ENCODE data around the gene FAM20C. TPM values are rescaled to one million over a fixed set of nuclear protein-coding genes. Genes with fewer than 3 reads are reported as not detected.

Gene FAM20C
- total and polyA plus RNA-seq, 2 of the 8 experiments (the other 6 are each of a cell fraction or from before 2014, with no cell fraction given) = 9.5 to 34.8 TPM

DNA sequence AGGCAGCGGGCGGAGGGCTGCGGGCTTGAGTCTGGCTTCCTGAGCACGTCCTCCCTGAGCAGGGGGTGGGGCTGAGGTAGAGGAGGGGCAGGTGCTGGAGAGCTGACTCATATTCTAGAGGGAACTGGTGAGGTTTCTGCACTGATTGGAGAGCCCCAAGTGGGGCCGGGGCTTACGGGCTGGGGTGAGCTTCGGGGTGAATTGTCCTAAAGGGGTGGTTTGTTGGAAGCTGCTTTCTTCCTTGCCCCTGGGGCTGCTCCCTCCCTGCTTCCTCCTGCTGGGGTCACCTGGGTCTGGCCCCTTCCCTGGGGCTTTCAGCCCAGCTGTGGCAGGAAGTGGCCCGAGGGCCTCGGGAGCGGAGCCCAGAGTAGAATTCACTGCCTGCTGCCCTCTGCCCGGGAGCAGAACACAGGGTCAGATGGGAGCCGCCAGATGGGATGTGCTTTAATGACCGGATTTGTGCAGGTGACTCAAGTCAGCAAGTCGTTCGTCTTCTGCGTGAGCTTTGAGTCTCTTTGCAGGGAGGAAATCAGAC lies 48.6 kb downstream of the FAM20C start:
- Histone ChIP-seq H3K27me3 (replicated peaks in 1 of 4; ENCODE audit: control insufficient read depth in 3 of 4, extremely low read depth in 1 of 4, insufficient read depth in 3 of 4, low read length in 3 of 4) (no peaks in the 10 kb centered on the region), H3K4me3 (ENCODE audit: extremely low read depth in 1 of 4, insufficient read depth in 2 of 4, low read depth in 3 of 4, low read length in 4 of 4) (no peak overlapping the region), H4K91ac (replicated peaks; ENCODE audit: insufficient read length, low read length) (no peak overlapping the region), H2BK15ac (ENCODE audit: low read length) (no peak overlapping the region), H3K36me3 (ENCODE audit: control insufficient read depth in 2 of 4, insufficient read depth in 4 of 4, low read length in 3 of 4) (peaks cover 0 to 5% (median 0%) of the 10 kb centered on the region in 4 experiments; a peak in 3 of 8 replicates), H3K79me2 (ENCODE audit: control insufficient read depth in 1 of 2, insufficient read depth in 2 of 2, low read length in 2 of 2) (peaks cover 0 to 10% of the 10 kb centered on the region in 2 experiments; a peak in 2 of 4 replicates), H4K8ac (ENCODE audit: extremely low read depth, insufficient read depth, low read length) (no peak overlapping the region), H3K4ac (replicated peaks; ENCODE audit: insufficient read length, low read depth, low read length) (no peak overlapping the region), H2AFZ (ENCODE audit: low read length) (no peak overlapping the region), H2BK20ac (ENCODE audit: low read length) (no peak overlapping the region), H3K27ac (ENCODE audit: low read depth, low read length) (no peak overlapping the region), H3K9me3 (ENCODE audit: insufficient read depth in 2 of 2, low read depth in 1 of 2, low read length in 1 of 2) (peaks cover 0 to 6% of the 10 kb centered on the region in 2 experiments; a peak in 1 of 4 replicates), H3K79me1 (ENCODE audit: low read depth, low read length) (peaks cover 3% of the 10 kb centered on the region; the same call in 1 of the 2 replicates), H3K14ac (ENCODE audit: insufficient read length) (no peak overlapping the region), H4K5ac (ENCODE audit: insufficient read length, low read depth, low read length) (no peak overlapping the region), H2BK12ac (ENCODE audit: low read depth, low read length) (no peak overlapping the region), H4K20me1 (replicated peaks in 1 of 2; ENCODE audit: control insufficient read depth in 1 of 2, insufficient read depth in 2 of 2, low read length in 2 of 2) (peaks cover 0 to 13% of the 10 kb centered on the region in 2 experiments), H3K4me1 (replicated peaks in 1 of 4; ENCODE audit: control insufficient read depth in 3 of 4, insufficient read depth in 4 of 4, low read length in 3 of 4) (peaks cover 0 to 4% (median 0%) of the 10 kb centered on the region in 4 experiments; a peak in 1 of 7 replicates), H3K18ac (ENCODE audit: extremely low read depth, low read length) (no peak overlapping the region), H3K4me2 (ENCODE audit: insufficient read depth in 1 of 2, low read depth in 2 of 2, low read length in 2 of 2) (no peak overlapping the region), H3K9ac (replicated peaks in 1 of 4; ENCODE audit: extremely low read depth in 1 of 4, low read depth in 3 of 4, low read length in 3 of 4) (no peak overlapping the region), H2BK120ac (replicated peaks; ENCODE audit: low read depth, low read length) (no peak overlapping the region), H2BK5ac (ENCODE audit: low read depth, low read length) (no peak overlapping the region), H2AK5ac (ENCODE audit: low read depth, low read length) (no peak overlapping the region), H3K23me2 (ENCODE audit: low read depth, low read length) (peaks cover 9% of the 10 kb centered on the region; the same call in 1 of the 2 replicates), H3K23ac (ENCODE audit: insufficient read length) (no peak overlapping the region), H3K56ac (replicated peaks; ENCODE audit: insufficient read length, low read depth, low read length) (no peak overlapping the region)
- no peak for DNase-seq (ENCODE audit: low read depth in 1 of 2, low spot score in 2 of 2)
- ChIA-PET POLR2A (ENCODE audit: partially characterized antibody) (interaction anchor here (0.6 kb wide), 1 partner anchor 24 kb away, joined by 3 read pairs; no protein-coding TSS in a partner anchor), CTCF (ENCODE audit: partially characterized antibody) (no interaction called here)
- FAIRE-seq = no peak
- TF ChIP-seq KDM1A (IDR thresholded peaks at IDR 0.05; ENCODE audit: borderline replicate concordance, low read length) (no peak), TAF1 (IDR thresholded peaks at IDR 0.05; ENCODE audit: low read depth, low read length) (no peak), GTF2F1 (IDR thresholded peaks at IDR 0.05; ENCODE audit: borderline replicate concordance, low read depth, low read length) (no peak), JUND (IDR thresholded peaks at IDR 0.05; ENCODE audit: low read length) (no peak), ATF3 (IDR thresholded peaks at IDR 0.05; ENCODE audit: insufficient read depth, low read depth, low read length) (no peak), TEAD4 (IDR thresholded peaks at IDR 0.05; ENCODE audit: low read depth, low read length) (no peak)
- TF ChIP-seq, protein P1, sequence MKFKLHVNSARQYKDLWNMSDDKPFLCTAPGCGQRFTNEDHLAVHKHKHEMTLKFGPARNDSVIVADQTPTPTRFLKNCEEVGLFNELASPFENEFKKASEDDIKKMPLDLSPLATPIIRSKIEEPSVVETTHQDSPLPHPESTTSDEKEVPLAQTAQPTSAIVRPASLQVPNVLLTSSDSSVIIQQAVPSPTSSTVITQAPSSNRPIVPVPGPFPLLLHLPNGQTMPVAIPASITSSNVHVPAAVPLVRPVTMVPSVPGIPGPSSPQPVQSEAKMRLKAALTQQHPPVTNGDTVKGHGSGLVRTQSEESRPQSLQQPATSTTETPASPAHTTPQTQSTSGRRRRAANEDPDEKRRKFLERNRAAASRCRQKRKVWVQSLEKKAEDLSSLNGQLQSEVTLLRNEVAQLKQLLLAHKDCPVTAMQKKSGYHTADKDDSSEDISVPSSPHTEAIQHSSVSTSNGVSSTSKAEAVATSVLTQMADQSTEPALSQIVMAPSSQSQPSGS (IDR thresholded peaks at IDR 0.05; ENCODE audit: low read length) = no peak
- 88% methylated on average over 14 of the region's 16 CpGs; no CpG with 5 or more reads in 1 of the 2 experiments for WGBS, 2 experiments (ENCODE audit: extremely low coverage in 1 of 2, insufficient coverage in 1 of 2, insufficient read length in 1 of 2, insufficient replicate concordance in 2 of 2, low coverage in 1 of 2, low lambda C conversion rate in 2 of 2, missing lambda C conversion rate in 1 of 2)
